HG03097 (cell line): Measurements from ENCODE around the gene IL22.
"Not testable (repeated sequence)": the region's sequence is repeated elsewhere in the genome, so short reads cannot be mapped to it uniquely, and the experiment has no call there.

ENCODE experiments used
- ATAC-seq: cut with Tn5 transposase; IDR thresholded peaks from one replicate; pipeline ENCODE4 v1.9.1; 2021; ENCODE audit not compliant: unreplicated experiment, low FRiP score

Gene IL22

GRCh38 chr12:68231691-68232090 lies 21.7 kb downstream of the IL22 start:
- no peak for ATAC-seq

DNA sequence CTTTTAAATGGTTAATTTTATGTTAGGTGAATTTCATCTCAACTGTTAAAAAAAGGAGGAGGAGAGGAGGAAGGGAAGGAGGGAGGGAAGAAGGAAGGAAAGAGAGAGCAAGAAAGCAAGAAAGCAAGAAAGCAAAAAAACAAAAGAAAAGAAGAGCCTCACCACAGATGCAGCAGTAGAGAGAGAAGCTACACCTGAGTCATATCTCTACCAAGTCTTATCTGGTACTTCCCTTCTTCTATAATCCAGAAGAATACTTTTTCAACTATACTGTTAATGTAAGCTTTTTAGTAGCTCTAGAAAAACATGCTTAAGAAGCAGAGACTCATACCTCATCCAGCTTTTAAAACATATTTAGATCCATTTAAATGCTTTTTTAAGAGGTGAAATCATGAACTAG lies 22.2 kb downstream of the IL22 start:
- no peak for ATAC-seq

DNA sequence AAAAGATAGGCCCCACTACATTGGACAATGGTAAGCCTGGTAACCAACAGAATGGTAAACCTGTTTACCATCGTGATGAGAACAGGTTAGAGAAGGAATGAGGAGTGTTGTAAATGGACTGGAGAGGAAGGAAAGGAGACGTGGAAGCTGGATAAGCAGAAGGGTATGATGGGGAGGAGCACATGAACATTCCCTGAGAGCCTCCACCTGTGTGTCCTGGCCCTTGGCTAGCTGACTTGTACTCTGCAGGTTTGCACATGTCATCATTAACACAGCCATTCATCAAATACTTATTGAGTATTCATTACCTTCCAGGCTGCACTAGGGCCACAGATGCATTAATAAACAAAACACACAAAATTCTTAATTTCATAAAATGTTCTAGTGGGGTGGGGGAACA lies 23.4 kb downstream of the IL22 start:
- ATAC-seq: no peak

- no peak for ATAC-seq
Measured at GRCh38 chr12:68227356-68227755, 26.0 kb downstream of the IL22 start.

DNA sequence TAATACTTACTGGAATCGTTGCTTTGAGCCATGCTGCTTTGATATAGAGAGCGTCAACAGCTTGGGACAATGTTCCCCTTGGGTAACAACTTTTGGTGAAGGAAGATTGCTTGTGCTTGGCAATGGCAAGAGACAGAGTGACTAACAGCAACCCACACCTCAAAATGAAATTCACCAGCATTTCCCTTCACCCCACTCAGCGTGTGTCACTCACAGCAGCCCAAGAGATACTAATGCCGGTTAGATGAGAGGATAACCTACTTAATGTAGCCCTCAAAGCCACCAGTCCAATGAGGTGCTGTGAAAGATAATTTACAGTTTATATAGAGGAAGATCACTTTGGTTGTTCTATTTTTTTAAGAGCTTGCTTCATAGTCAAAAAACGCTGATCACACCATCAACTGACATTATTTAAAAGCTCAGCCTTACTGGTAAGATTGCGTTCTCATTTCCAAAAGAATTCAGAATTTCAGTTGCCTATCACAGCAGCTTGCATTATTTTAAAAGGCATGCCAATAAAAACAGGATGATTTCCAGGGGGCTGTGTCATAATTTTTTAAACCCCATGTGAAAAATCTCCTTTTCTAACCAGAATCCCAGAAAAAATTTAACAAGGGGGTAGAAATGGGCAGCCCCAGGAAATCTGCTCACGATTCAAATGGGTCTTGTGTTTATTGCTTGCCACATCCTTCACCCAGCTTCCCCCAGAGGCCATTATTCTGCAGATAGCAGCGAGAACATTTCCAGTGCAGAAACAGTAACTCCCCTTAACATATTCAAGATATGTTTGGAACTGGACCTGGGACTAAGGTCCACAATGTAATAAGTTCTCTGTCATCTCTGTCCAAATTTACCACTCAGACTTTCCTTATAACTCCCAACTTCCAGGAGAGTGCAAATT lies 27.6 kb downstream of the IL22 start, which contains the start of gene IL26:
Gene IL26 (minus strand): TSS at position 235 of the 901 bp plus-strand sequence. CDS start 54 bp downstream, at position 181.
- ATAC-seq: no peak

- ATAC-seq: no peak
Measured at GRCh38 chr12:68224613-68225285, 28.7 kb downstream of the IL22 start.

GRCh38 chr12:68223067-68223747 lies 30.2 kb downstream of the IL22 start:
- no peak for ATAC-seq

- no peak for ATAC-seq
Measured at GRCh38 chr12:68222326-68222725, 31.1 kb downstream of the IL22 start.

DNA sequence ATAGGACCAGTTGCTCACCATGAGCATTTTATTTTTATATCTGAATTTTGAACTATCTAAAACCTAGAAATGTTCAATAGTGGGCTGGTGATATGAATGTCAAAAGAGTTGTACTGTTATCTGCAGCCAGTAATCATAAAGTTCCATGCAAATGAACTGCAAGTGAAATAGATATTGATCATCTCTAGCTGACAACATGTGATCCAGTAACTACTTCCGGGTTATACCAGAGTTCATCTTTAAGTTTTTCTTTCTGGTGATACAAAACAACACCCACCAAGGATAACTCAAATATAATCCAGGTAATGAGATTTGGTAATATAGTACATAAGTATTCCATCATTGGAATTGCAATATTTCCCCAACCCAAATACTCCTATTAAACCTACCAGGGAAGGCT lies 31.9 kb downstream of the IL22 start:
- ATAC-seq: no peak

- ATAC-seq: no peak
Measured at GRCh38 chr12:68210875-68211274, 42.5 kb downstream of the IL22 start.

GRCh38 chr12:68209048-68209728 lies 44.2 kb downstream of the IL22 start:
- not testable (repeated sequence) for ATAC-seq

DNA sequence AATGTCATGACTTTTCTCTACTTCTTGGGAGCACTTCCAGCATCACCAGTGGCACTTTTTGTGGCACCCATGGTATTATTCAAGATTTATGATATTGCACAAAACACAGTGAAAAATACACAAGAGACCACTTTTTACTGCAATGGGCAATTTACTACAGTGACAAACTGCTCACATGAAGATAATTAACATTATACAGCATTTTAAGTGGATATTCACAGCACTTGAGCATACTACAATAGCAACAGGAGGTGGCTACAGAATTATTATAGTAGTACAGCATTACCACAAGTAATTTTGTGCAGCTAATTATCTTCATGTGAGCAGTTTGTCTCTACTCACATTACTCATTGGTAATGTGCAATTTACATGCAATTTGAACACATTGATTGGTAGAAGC lies 46.1 kb downstream of the IL22 start:
- no peak for ATAC-seq

GRCh38 chr12:68206446-68206845 lies 47.0 kb downstream of the IL22 start:
- no peak for ATAC-seq

GRCh38 chr12:68203460-68203875 lies 49.9 kb downstream of the IL22 start:
- no peak for ATAC-seq

DNA sequence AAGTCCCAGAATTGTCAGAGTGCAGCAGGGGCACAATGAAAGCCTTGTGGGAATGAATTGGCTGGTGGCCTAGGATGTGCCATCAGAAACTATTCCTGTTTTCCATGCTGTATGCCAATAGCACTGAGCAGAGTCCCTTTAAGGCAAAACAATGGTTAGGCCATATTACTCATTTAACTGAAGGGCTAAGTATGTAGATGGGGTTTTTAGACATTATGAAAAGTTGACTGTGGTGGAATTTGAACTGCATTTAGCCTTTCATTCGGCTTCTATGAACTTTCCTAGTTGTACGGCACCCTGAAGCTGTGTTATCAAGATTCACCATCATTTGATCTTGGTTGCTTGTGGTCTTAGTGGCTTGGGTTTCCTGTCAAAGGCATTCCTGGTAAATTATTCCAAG lies 52.5 kb downstream of the IL22 start:
- no peak for ATAC-seq

- ATAC-seq: no peak
Measured at GRCh38 chr12:68199127-68199526, 54.3 kb downstream of the IL22 start.

- ATAC-seq: no peak
Measured at GRCh38 chr12:68198507-68199086, 54.8 kb downstream of the IL22 start.
